ENCODE measurements around the gene HYI.

Gene HYI

DNA sequence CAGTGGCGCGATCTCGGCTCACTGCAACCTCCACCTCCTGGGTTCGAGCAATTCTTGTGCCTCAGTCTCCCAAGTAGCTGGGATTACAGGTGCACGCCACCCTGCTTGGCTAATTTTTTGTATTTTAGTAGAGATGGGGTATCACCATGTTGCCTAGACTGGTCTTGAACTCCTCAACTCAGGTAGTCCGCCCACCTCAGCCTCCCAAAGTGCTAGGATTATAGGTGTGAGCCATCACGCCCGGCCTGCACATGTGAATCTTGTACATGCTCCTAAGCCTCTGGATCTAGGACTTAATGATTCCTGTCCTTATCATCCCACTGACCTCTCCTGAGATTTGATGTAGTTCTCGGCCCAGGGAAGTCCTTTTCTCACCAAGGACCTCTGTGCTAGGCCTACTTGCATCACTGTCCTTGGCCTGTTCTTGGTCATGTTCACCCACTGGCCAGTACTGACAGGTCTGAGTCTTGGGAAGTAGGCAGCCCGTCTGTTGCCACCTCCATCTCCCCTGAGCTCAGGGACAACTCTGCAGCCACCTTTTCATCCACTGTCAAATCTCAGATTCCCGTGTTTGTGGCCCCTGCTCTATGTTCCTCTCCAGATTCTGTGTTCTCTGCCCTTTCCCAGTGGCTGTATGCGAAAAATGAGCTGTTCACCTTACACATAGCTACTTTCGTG is 9.4 kb downstream of the HYI start:
- DNase-seq: no peak

DNA sequence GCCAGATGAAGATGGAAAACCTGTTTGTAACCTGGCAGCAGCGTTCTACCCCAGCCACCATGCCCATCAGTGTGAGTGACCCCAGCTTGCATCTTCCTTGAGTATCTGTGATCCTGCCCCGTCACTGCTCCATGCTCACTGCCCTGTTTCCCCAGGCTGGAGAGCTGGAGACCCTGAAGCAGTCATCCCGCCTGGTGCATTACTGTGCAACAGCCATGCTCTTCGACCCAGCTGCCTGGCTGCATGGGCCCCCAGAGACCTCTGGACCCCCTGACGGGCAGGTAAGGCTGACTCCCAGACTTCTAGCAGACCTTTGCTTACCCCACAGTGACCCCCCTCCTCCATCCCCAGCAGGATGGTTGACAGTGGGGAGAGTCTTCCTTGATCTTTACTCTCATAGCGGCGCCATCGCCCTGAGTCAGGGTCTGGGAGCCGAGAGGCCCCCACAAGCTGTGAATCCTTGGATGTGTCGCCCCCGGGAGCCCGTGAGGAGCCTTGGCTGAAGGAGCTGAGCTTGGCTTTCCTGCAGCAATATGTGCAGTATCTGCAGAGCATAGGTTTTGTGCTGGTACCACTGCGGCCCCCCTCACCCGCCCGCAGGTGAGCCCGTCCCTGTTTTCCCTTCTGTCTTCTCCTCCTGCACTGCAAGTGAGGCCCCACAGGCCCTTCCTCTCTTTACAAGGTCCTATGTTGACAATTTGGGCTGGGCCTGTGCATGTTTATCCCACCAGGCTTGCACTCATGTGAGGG is 10.4 kb downstream of the HYI start:
- no peak for DNase-seq

DNA sequence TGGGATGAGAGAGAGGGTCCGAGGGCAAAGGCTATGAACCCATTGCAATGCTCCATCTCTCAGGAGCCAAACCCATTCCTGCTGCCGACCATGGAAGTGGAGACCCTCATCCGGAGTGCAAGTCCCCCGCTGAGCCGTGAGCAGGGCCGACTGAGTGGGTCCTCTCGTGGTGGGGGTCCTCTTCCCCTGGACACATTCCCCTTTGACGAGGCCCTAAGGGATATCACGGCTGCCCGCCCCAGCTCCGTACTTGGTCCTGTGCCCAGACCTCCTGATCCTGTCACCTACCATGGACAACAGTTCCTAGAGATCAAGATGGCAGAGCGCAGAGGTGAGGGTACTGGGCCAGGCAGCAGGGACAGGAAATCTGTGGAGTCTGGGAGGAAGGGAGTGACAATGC is 11.0 kb downstream of the HYI start:
- no peak for DNase-seq

DNA sequence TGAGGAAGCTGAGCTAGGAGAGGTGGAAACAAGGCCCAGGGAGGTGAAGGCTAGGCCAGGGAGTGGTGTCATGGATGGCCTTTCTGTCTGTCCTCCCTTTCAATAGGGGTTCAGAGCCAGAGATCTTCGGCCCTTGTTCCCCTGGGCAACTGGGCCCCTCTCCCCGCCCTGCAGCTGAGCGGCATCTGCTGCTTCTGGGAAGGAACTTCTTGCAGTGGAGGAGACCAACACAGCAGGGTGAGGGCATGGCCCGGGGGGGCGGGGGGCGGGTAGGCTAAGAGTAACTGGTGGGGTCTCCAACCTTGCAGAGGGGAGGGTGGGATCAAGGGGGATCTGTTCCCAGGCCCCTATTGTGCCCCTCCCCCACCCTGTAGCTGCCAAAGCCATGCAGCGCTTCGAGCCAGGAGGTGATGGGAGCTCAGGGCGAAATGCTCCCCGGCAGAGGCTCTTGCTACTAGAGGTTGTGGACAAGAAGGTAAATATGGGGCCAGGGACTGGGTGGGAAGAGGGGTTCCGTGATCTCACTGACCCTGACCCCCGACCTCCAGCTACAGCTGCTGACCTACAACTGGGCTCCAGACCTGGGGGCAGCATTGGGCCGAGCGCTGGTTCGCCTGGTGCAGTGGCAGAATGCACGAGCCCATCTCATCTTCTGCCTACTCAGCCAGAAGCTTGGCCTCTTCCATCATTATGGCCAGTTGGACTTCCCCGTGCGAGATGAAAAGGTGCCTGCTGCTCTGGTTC is 11.7 kb downstream of the HYI start:
- DNase-seq: no peak

DNA sequence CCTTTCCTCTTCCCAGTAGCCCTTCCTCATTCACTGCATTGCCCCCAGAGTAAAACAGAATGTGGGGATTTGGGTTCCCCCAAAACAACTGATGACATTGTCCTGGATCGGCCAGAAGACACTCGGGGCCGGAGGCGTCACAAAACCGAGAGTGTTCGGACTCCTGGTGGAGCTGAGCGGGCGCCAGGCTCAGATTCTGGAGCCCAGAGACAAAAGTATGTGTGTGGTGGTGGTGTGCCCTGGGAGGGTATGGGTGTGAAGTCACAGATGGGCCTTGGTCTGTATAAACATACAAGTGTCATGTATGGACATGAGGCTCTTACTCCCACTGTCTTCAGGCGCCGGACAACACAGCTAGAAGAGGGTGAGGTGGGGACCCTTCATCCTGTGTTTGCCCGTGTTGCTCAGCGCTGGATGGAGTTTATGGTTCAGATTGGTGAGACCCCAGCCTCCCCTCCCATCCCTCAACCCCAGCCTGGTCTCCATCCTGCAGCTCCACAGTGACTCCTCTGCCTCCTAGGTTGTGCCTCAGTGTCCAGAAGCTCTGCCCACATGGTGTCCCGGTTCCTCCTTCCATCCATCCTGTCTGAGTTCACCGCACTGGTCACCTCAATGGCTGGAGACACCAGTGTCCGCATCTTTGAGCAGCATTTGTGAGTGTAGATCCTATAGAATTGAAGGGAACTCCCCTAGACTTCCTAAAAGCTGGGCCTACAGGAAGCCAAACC is 12.4 kb downstream of the HYI start:
- DNase-seq: no peak

DNA sequence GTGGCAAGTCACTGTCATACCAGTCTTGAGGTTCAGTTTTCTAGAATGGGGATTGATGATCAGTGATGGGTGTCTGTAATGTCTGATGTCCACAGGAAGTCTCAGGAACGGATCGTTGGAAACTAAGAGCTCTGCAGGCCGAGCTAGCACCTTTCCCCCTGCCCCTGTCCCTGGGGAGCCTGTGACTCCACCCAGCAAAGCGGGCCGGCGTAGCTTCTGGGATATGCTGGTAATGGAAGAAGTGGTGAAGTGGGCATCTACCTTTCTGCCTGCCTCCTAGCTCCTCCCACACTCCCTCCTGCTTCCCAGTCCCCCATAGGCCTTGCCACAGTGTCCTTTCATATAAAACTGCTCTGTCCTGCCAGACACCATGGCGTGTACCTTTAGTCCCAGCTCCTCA is 13.4 kb downstream of the HYI start:
- no peak for DNase-seq

DNA sequence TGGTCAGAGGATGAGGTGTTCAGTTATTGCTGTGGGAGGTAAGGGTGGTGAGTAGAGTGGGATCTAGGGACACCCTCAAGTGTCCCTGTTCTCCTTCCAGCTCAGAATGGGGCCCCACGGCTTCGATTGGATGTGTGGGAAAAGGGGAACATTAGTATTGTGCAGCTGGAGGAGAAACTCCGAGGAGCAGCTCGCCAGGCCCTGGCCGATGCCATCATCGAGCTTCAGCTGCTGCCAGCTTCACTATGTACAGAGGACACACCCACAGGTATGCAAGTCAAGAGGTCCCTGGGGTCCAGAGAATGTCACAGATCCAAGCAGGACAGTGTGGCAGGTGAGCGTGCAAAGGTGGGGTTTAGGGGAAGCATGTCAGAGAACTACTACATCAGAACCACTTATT is 13.9 kb downstream of the HYI start:
- DNase-seq: no peak

DNA sequence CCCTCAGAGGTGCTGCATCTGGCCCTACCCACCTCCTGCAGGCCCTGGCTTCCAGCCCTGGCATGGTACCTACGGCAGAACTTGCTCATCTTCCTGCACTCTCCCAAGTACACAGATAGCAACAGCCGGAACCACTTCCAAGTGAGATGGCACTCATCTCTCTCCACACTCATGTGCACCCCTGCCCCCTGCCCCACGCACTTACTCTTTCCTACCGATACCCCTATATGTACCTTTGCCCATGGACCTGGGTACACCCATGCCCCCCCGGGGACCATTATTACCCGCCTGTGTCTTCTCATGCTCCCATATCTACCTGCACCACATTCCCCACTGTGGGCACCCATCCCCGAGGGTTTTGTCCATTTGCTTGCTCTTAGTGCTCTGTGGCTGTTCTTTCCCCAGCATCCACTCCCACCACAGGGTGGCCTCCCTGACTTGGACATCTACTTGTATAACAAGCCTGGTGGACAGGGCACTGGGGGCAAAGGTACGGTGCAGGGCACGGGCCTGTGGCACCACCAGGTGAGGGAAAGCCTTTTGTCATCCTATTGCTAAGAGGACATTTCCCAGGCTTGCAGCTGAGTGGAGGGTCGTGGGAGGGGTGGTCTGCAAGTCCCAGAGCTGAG is 14.7 kb downstream of the HYI start:
- no peak for DNase-seq

DNA sequence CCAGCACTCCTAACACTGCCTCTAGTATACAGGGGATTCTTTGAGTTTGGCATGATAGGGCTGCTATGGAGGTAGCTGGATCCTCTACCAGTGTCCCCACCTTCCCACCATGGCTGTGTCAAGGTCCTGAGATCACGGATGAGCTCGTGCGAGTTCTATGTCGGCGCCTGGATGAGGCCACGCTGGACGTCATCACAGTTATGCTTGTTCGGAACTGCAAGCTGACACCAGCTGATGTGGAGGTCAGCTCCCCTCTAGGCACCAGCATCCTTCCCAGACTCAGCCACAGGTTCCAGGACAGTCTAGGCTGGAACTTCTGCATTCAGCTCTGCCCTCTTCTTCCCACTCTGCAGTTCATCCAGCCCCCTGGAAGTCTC is 15.2 kb downstream of the HYI start:
- no peak for DNase-seq

DNA sequence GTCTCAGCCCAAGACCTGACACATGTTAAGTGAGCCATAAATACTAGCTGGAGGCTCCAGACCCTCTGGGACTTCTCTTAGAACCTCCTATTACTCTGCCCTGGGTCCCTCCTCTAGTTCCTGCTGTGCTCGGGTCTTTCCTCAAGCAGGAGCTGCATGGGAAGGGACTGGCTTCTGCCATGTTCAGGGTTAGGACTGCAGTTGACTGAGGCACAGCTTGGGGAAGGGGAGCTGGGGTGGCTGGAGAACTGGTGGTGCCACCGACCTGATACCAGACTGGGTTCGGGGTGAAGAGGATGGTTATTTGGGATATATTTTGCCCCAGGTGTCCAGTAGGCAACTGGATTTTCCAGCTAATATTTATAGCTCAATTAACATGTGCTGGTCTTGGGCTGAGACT is 15.7 kb downstream of the HYI start:
- DNase-seq: no peak

DNA sequence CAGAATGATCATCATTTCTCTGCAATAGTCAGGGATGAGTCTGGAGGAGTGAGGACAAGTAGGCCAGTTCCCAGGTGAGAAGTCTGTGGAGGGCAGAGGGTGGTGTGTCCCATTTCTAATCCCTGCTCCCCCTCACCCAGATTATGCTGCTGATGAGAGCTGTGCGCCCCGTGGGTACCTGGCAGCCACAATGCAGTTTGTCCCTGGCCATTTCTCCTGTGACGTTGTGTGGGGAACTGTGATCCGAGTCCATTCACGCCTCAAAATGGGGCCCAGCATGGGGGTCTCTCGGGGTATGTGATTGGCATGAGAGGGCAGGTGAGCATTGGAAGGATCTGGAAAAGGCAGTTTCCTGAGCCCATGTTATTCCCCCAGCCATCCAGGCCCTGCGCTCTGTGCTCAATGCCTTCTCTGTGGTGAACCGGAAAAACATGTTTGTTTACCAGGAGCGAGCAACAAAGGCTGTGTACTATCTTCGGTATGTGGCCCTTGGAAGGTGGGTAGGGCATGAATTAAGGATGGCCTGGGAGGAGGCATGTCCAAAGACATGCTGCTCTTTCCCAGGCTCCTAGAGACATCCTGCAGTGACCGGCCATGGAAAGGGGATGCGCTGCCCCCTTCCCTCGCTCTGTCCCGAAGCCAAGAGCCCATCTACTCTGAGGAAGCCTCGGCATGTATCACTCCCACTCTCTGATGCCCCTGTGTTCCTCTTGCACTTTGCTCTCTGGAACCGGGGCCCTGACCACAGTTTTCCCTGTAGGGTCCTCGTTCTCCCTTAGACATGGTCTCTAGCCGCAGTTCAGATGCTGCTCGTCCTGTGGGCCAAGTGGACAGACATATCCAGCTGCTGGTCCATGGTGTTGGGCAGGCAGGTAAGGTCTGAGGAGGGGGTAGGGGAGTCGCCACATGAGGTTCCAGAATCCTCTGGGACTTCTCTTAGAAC is 16.4 kb downstream of the HYI start:
- DNase-seq: no peak

DNA sequence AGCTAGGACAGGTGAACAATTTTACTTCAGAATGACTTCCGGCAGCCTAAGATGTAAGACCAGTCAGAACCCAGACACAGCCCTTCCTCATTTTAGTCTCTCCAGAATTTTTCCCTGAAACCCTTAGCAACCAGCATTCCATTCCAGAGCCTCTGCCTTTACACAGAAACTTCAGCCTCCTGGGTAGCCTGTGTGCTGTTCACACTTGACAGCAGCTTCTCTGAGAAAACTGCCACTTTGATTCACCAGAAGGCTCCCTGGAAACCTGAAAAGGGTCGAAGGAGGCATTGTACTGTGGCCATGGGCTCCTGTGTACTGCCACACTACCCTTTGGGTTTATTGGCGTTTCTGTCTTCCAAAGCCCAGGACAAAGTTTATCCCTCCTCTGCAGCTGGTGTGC is 17.4 kb downstream of the HYI start:
- DNase-seq: no peak

DNA sequence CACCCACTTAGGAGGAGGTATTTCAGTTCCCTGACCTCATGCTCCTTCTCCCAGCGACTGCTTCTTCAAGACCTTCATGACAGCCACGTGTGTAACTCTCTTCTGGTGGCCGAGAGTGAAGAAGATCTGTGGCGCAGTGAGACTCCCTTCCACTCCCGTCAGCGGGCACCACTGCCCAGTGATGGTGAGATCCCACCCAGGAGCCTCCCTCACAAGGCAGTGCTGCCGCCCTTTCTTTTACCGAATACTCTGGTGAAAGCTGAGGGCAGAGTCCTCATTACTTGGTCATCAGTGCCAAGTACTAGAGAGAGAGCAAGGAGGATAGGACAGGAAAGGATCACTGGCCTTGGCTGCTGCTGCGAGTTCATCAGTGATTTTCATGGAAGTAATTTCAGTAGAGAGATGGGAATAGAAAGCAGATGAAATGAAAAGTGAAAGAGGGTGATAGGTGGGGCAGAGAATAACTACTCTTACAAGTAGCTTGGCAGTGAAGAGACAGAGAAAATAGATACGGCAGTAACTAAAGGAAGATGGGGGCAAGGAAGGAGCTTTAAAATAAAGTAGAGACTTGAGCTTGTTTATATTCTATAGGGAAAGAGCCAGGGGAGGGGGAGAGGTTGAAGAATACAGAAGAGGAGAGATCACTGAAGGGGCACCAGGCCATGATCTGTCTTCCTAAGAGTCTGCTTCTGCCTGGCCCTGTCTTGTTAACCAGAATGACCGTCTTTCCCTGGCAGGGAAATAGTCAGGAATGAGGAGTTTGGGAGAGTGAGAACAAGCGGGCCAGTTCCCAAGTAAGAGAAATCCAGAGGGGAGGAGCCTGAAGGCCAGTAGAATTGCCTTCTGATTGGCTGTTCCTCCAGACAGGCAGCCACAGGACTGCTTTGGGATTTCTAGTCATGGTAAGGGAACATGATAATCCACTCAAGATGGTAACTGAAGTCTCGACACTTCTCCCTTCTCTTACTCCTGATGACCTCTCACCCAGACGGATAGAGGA is 18.3 kb downstream of the HYI start:
- no peak for DNase-seq

DNA sequence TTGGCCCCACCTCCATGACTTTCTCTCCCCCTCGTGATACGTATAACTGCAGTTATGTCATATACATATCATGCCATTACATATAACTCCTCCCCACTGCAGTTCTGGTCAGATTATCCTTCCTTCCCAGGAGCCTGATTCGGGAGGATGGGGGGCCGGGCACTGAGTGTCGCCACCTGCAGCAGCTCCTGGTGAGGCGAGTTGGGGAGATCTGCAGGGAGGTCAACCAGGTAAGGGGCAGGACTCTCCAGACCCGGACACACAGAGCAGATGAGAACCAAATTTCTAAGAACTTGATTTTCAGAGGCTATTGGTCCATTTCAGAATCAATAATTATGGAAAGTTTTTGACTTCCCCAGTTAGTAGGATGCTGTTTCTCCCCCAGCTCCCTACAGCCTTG is 19.5 kb downstream of the HYI start:
- DNase-seq: no peak

DNA sequence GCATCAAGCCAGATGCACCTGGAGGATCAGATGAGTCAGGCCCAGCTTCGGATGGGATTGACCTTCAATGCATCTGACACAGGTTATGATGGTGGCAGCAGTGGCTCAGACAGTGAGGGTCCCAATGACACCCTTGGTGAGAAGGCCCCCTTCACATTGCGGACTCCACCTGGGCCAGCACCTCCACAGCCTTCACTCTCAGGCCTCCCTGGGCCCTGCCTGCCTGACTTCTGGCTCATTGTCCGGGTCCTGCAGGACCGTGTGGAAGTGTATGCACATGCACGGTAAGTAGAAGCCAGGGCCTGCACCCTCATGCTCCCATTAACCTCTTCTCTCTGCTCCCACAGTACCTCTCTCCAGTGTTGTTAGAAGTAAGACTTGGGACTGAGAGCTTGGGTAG is 20.8 kb downstream of the HYI start:
- DNase-seq: no peak

DNA sequence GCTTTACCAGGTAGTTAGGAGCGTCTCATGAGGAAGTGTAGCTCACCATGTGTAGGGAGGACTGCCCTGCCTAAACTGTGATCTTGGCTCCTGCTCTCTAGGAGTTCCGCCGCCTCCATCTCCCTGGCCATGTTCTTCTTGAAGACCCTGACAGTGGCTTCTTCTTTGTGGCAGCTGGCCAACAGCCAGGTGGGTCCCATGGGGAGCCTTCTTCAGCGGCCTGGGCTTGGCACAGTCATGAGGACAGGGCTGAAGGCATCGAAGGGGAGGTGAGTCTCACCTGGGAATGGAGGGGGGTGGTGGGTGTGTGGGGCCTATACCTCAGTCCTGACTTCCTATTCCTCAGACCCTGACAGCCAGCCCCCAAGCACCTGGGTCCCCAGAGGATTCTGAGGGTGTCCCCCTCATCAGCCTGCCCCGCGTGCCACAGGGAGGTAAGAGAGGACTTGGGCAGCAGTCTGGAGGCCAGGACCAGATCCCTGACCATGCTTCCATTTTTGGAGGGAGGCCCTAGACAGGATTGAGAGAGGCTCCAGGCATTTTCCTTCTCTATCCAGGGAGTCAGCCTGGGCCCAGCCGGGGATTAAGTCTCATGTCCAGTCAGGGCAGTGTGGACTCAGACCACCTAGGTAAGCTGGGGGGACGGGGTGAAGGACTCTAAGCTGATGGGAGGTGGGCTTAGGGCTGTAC is 21.4 kb downstream of the HYI start:
- DNase-seq: no peak

DNA sequence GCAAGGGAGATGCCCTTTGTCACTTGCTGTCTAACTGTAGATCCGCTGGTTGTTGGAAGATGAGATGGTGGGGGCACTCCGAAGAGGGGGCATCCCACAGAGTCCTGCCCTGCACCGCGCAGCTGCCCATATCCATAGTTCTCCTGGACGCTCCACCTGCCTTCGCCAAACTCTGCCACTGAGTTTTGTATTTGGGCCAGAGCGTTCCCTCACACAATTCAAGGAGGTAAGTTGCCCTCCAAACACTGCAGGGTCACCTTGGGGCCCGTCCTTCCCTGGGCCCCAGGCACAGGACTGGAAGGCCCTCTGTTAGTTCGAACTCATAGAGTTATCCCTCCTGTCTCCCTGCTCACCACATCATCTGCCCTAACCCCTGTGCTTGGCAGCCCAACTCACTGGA is 22.1 kb downstream of the HYI start:
- no peak for DNase-seq

DNA sequence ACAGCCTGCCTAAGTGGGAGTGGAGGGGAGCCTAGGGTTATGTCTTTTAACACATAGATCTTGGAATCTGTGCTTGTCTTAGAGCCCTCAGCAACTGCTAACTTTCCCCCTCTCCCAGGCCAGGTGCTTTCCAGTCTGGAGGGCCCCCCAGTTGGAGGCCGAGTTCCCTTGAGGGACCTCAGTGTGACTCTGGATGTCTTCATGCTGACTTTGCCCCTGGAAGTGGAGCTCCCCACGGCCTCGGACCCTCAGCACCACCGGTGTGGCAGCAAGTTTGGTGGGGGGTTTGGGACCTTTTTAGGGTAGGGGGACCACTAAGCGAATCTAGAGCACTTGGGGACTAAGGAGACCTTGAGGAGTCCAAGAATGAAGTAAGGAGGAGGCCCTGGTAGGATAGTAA is 22.9 kb downstream of the HYI start:
- DNase-seq: no peak

DNA sequence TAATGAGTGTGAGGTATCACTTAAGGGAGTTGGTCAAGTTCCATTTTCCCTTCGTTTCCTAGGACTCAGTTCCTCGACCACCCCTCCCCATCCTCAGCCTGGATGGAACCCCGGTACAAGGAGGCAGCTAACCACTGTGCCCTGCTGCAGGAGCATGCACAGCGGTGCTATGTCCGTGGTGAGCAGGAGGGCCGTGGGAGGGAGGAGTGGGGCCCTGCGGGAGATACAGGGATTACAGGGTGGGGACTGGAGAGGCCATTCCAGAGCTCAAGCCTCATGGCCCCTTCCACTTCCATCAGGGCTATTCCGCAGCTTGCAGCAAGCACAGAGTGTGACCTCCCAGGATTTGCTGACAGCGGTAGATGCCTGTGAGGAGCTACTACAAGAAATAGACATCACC is 25.8 kb downstream of the HYI start:
- DNase-seq: no peak

DNA sequence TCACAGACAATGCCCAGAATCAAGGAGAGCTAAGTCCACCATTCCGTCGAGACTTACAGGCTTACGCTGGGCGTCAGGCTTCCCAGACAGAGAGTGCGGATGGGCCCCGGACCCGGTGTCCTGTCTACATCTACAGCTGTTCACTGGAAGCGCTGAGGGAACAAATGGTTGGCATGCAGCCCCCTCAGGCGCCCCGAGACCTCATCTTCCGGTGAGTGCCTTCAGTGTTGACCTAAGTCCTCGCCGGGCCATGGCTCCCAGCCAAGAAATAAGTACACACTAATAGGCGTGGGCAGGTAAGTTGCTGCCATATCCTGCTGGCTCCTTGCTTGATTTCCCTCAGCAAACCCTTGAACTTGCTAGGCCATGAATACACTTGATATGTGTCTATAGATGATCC is 26.2 kb downstream of the HYI start:
- no peak for DNase-seq
